Adrenal gland (tissue), 5 donors: ENCODE results near the gene SCRN1.
A peak's percentile ranks its signal among the peaks of the same experiment; 100 is the strongest.

Source experiments
- CTCF ChIP-seq, 6 experiments: fragments of 450-650 bp in 4 of 6; fragments of 200-600 bp in 2 of 6; sonication (generic) in 1 of 6; IDR thresholded peaks; 1 replicate in 5 of 6; 2 replicates in 1 of 6; pipeline versions ENCODE4 v1.5.1 to v1.8.0; 2016 to 2021; ENCODE audit warnings: antibody characterized with exemption in 6 of 6, mild to moderate bottlenecking in 2 of 6, moderate library complexity in 1 of 6
- POLR2A ChIP-seq, 2 donors: fragments of 450-650 bp; IDR thresholded peaks; one replicate each; pipeline ENCODE4 v1.6.1; 2017; ENCODE audit warnings: antibody characterized with exemption in 2 of 2, mild to moderate bottlenecking in 2 of 2, moderate library complexity in 1 of 2
- donor health status: DM: no; HTN: no; CAD: no.

GRCh38 chr7:30028216-30028748, 38.7 kb upstream of the SCRN1 start, which contains the start of gene PLEKHA8:
- TF ChIP-seq POLR2A (IDR thresholded peaks at IDR 0.05) (peak; percentile 69 to 81), CTCF (IDR thresholded peaks at IDR 0.05) (peak in 1 of 6 experiments; percentile 8)
